HepG2 (cell line): ENCODE measurements around the gene JSRP1. TPM values are rescaled to one million over a fixed set of nuclear protein-coding genes. Genes with fewer than 3 reads are reported as not detected.
A peak's percentile ranks its signal among the peaks of the same experiment; 100 is the strongest.

Source experiments
- ATAC-seq: fragments of 200-7000 bp; cut with Tn5 transposase; 3 replicates; pipeline ENCODE4 v1.9.1; 2020; ENCODE audit warnings: mild to moderate bottlenecking, moderate library complexity
- BruUV-seq: library from RNA; stranded (reverse); fragments of 400-500 nt; replicated peaks from 2 replicates; lab custom pipeline; 2021; lab: Mats Ljungman, UMichigan
- CTCF ChIA-PET: fragments of 300-600 bp; formaldehyde crosslinking; extraction: SDS; loops from one replicate; lab custom pipeline; 2021; ENCODE audit warnings: low total read pairs, inconsistent platforms, low intra/inter-chr PET ratio; lab: Yijun Ruan, JAX
- POLR2A ChIA-PET: fragments of 350-600 bp; sonication (Branson Sonifier 250); formaldehyde crosslinking; loops from one replicate; lab custom pipeline; 2020; ENCODE audit warnings: antibody characterized with exemption, inconsistent platforms; lab: Yijun Ruan, JAX
- DNase-seq: peaks from one replicate; pipeline ENCODE4 v3.0.0-alpha.2; 2015; ENCODE audit warnings: low spot score
- FAIRE-seq: peaks from 3 replicates; lab custom pipeline; 2011; peaks lifted over from hg19 to GRCh38; lab: Jason Lieb, UNC
- H2AFZ ChIP-seq: one replicate; pipeline ENCODE4 v1.6.1; 2011; ENCODE audit warnings: low read length, inconsistent platforms
- H3K27ac ChIP-seq: fragments of 300-600 bp; 3 replicates; pipeline ENCODE4 v1.8.0; 2011; ENCODE audit warnings: mixed run types, mild to moderate bottlenecking, mixed read lengths, low read length, inconsistent platforms; ENCODE audit not compliant: insufficient read depth; ENCODE audit errors: extremely low read length
- H3K27me3 ChIP-seq, 2 experiments: fragments of 200-600 bp in 1 of 2; 2 replicates in 1 of 2; 3 replicates in 1 of 2; pipeline versions ENCODE4 v1.6.0 to v1.8.0; 2011; ENCODE audit warnings: low read length in 2 of 2, mild to moderate bottlenecking in 2 of 2, moderate library complexity in 2 of 2, inconsistent platforms in 1 of 2; ENCODE audit not compliant: insufficient read depth in 2 of 2, control insufficient read depth in 1 of 2
- H3K36me3 ChIP-seq, 2 experiments: fragments of 200-600 bp in 1 of 2; replicated peaks in 1 of 2; 2 replicates in 1 of 2; 3 replicates in 1 of 2; pipeline versions ENCODE4 v1.5.1 to v1.8.0; 2011; ENCODE audit warnings: low read length in 2 of 2, inconsistent platforms in 1 of 2; ENCODE audit not compliant: insufficient read depth in 2 of 2, control insufficient read depth in 1 of 2
- H3K4me1 ChIP-seq: 2 replicates; pipeline ENCODE4 v1.5.1; 2012; ENCODE audit warnings: low read length, inconsistent platforms; ENCODE audit not compliant: insufficient read depth
- H3K4me2 ChIP-seq: 2 replicates; pipeline ENCODE4 v1.6.0; 2011; ENCODE audit warnings: low read depth, low read length, inconsistent platforms
- H3K4me3 ChIP-seq, 3 experiments: fragments of 200-600 bp in 1 of 3; sonication (generic), shearing (Covaris generic) in 1 of 3; replicated peaks in 1 of 3; 2 replicates each; pipeline ENCODE4 v1.5.1; 2011 to 2016; ENCODE audit warnings: low read length in 3 of 3, inconsistent platforms in 2 of 3, low read depth in 2 of 3, mild to moderate bottlenecking in 2 of 3, control low read depth in 1 of 3, mixed read lengths in 1 of 3; ENCODE audit not compliant: insufficient read depth in 1 of 3
- H3K79me2 ChIP-seq: one replicate; pipeline ENCODE4 v1.6.1; 2011; ENCODE audit warnings: low read length, inconsistent platforms; ENCODE audit not compliant: insufficient read depth
- H3K9ac ChIP-seq: 2 replicates; pipeline ENCODE4 v1.6.0; 2011; ENCODE audit warnings: mild to moderate bottlenecking, low read depth, low read length, inconsistent platforms; ENCODE audit not compliant: insufficient read depth
- H3K9me3 ChIP-seq: 2 replicates; pipeline ENCODE4 v1.5.1; 2012; ENCODE audit warnings: mild to moderate bottlenecking, low read length
- H4K20me1 ChIP-seq: 2 replicates; pipeline ENCODE4 v1.6.0; 2011; ENCODE audit warnings: inconsistent platforms, mild to moderate bottlenecking, low read length, moderate library complexity; ENCODE audit not compliant: insufficient read depth
- HNF4G ChIP-seq, 2 experiments: sonication (generic) in 1 of 2; formaldehyde crosslinking in 1 of 2; IDR thresholded peaks; 2 replicates each; pipeline versions ENCODE4 v1.4.0 to v1.6.1; 2011 to 2020; ENCODE audit warnings: borderline replicate concordance in 2 of 2, low read depth in 2 of 2, mild to moderate bottlenecking in 2 of 2, low read length in 1 of 2, missing genetic modification reagents in 1 of 2, moderate library complexity in 1 of 2
- IKZF4 ChIP-seq: sonication (generic); formaldehyde crosslinking; IDR thresholded peaks from 2 replicates; pipeline ENCODE4 v1.5.1; 2020; ENCODE audit warnings: borderline replicate concordance, mild to moderate bottlenecking, low read depth, missing genetic modification reagents; ENCODE audit errors: not compliant biosample characterization
- POLR2G ChIP-seq: fragments of 200-400 bp; formaldehyde crosslinking; IDR thresholded peaks from 2 replicates; pipeline ENCODE4 v1.6.1; 2018; ENCODE audit warnings: mild to moderate bottlenecking, low read depth, low read length, moderate library complexity
- ZFP90 ChIP-seq: sonication (generic); formaldehyde crosslinking; IDR thresholded peaks from 2 replicates; pipeline ENCODE4 v1.8.0; 2022; ENCODE audit warnings: missing genetic modification reagents, mild to moderate bottlenecking, inconsistent platforms, borderline replicate concordance
- ZNF121 ChIP-seq: sonication (generic); formaldehyde crosslinking; IDR thresholded peaks from 2 replicates; pipeline ENCODE4 v1.5.0; 2020; ENCODE audit warnings: mild to moderate bottlenecking, missing genetic modification reagents
- WGBS: methylation state at CpG from one replicate; pipeline ENCODE4 v1.1.6; 2017; ENCODE audit warnings: low lambda C conversion rate; 5-methylcytosine and 5-hydroxymethylcytosine counted together
- in situ Hi-C: cut with HindIII; loops from 2 replicates; pipeline ENCODE4 v1.10.0; 2017; ENCODE audit warnings: low pct_unique_long_range_greater_than_20kb; ENCODE audit not compliant: extremely low pct_ligation_motif_present
- intact Hi-C: fragments of 100-400 bp; cut with micrococcal nuclease; formaldehyde crosslinking; loops from one replicate; pipeline ENCODE4 v1.10.0; 2022; ENCODE audit not compliant: unreplicated experiment
- polyA plus RNA-seq, 8 experiments: library from polyadenylated mRNA; depleted of rRNA in 3 of 8; stranded (reverse) in 7 of 8; unstranded in 1 of 8; fragments of >200 nt; fragmentation: Illumina TruSeq in 4 of 8; extraction: Trizol in 4 of 8; gene quantifications; 2 replicates each; pipeline versions ENCODE4 v1.2.1 to v1.2.3, GENCODE V29; 2011 to 2016; ENCODE audit warnings: low read depth in 4 of 8, missing spikeins in 1 of 8, mixed read lengths in 1 of 8; ENCODE audit not compliant: insufficient read depth in 1 of 8
- total RNA-seq, 5 experiments: library from RNA; depleted of rRNA; stranded (reverse); fragments of >200 nt; fragmentation: Illumina TruSeq; extraction: Trizol; gene quantifications; 2 replicates each; pipeline ENCODE4 v1.2.3, GENCODE V29; 2016; ENCODE audit warnings: low read depth in 1 of 5
- TF ChIP-seq, protein P1 (sequence below): sonication (generic); formaldehyde crosslinking; IDR thresholded peaks from 2 replicates; pipeline ENCODE4 v1.5.1; 2020; ENCODE audit warnings: missing genetic modification reagents, mild to moderate bottlenecking, borderline replicate concordance
- TF ChIP-seq, protein P2 (sequence below): sonication (generic); formaldehyde crosslinking; IDR thresholded peaks from 2 replicates; pipeline ENCODE4 v1.5.1; 2020; ENCODE audit warnings: mild to moderate bottlenecking, missing genetic modification reagents, moderate library complexity

JSRP1 gene
- total and polyA plus RNA-seq, 2 of the 13 experiments (the other 11 are each of a cell fraction or from before 2014, with no cell fraction given), result 0.16 to 0.38 TPM

GRCh38 chr19:2237869-2238153 lies 18.4 kb downstream of the JSRP1 start:
- ChIA-PET CTCF (no interaction called here), POLR2A (interaction anchor here (0.7 to 5.8 kb wide), 6 partner anchors 14 to 157 kb away, joined by 4 to 35 read pairs (median 4); no protein-coding TSS in a partner anchor)
- TF ChIP-seq POLR2G (0 out of 2 replicates have a peak, but pooled peaks have one; percentile 23), IKZF4 (CRISPR knock-in tag) (no peak), HNF4G (IDR thresholded peaks at IDR 0.05; ENCODE audit: borderline replicate concordance, low read depth, low read length) (no peak), HNF4G (CRISPR knock-in tag; IDR thresholded peaks at IDR 0.05; ENCODE audit: borderline replicate concordance, low read depth) (no peak)
- TF ChIP-seq, all 625 proteins: peak for 1
- Histone ChIP-seq H3K79me2 (peaks cover 66% of the 10 kb centered on the region), H2AFZ (no peak overlapping the region), H3K4me1 (peaks cover 85% of the 10 kb centered on the region), H3K36me3 (peaks cover 10 to 12% of the 10 kb centered on the region in 2 experiments; a peak in 4 of 5 replicates), H4K20me1 (peaks cover 55% of the 10 kb centered on the region), H3K4me3 (peak overlapping the region; percentile 54 to 83 (median 74); a peak in 5 of 6 replicates), H3K4me2 (peak overlapping the region; percentile 98), H3K27ac (peak overlapping the region; percentile 97), H3K9ac (peak overlapping the region; percentile 85), H3K9me3 (no peaks in the 10 kb centered on the region), H3K27me3 (no peaks in the 10 kb centered on the region)
- BruUV-seq, result no TSS peak
- no peak for ATAC-seq
- 63% methylated on average over 6 of the region's 6 CpGs for WGBS
- in situ Hi-C loops, result loop anchor here (10.0 kb wide), 1 partner anchor 77 kb away; no protein-coding TSS in a partner anchor
- FAIRE-seq, result no peak
- intact Hi-C loops, result loop anchor here (5.0 to 10.0 kb wide), 3 partner anchors 34 to 83 kb away; partner anchors contain the start of gene AP3D1
- DNase-seq, result no peak

- ATAC-seq, result no peak
- H3K4me3 ChIP-seq, result peak overlapping the region; percentile 54 to 83 (median 74)
- no peak overlapping the region for H2AFZ ChIP-seq
- in situ Hi-C loops (loop anchor here (10.0 kb wide), 1 partner anchor 78 kb away; no protein-coding TSS in a partner anchor), intact Hi-C loops (loop anchor here (5.0 to 10.0 kb wide), 3 partner anchors 35 to 82 kb away; partner anchors contain the start of gene AP3D1)
- peak overlapping the region; percentile 85 for H3K9ac ChIP-seq
- H3K4me1 ChIP-seq, result peaks cover 83% of the 10 kb centered on the region
- ChIA-PET CTCF (interaction anchor here (1.2 to 2.4 kb wide), 4 partner anchors 17 to 79 kb away, joined by 4 to 17 read pairs (median 8); no protein-coding TSS in a partner anchor), POLR2A (interaction anchor here (0.7 to 5.8 kb wide), 6 partner anchors 15 to 157 kb away, joined by 4 to 35 read pairs (median 4); no protein-coding TSS in a partner anchor)
- no peak for DNase-seq
- peaks cover 52% of the 10 kb centered on the region for H4K20me1 ChIP-seq
- H3K27ac ChIP-seq, result peak overlapping the region; percentile 97
- 30% methylated on average over 38 of the region's 43 CpGs for WGBS
- peaks cover 60% of the 10 kb centered on the region for H3K79me2 ChIP-seq
- FAIRE-seq, result no peak
- TSS peak; percentile 60 for BruUV-seq
- H3K4me2 ChIP-seq, result peak overlapping the region; percentile 98
- no peaks in the 10 kb centered on the region for H3K9me3 ChIP-seq
- H3K36me3 ChIP-seq, result peaks cover 8 to 10% of the 10 kb centered on the region in 2 experiments; a peak in 3 of 5 replicates
- no peaks in the 10 kb centered on the region for H3K27me3 ChIP-seq
- TF ChIP-seq ZFP90 (CRISPR knock-in tag) (no peak), ZNF121 (peak; percentile 97)
- TF ChIP-seq, protein P1, sequence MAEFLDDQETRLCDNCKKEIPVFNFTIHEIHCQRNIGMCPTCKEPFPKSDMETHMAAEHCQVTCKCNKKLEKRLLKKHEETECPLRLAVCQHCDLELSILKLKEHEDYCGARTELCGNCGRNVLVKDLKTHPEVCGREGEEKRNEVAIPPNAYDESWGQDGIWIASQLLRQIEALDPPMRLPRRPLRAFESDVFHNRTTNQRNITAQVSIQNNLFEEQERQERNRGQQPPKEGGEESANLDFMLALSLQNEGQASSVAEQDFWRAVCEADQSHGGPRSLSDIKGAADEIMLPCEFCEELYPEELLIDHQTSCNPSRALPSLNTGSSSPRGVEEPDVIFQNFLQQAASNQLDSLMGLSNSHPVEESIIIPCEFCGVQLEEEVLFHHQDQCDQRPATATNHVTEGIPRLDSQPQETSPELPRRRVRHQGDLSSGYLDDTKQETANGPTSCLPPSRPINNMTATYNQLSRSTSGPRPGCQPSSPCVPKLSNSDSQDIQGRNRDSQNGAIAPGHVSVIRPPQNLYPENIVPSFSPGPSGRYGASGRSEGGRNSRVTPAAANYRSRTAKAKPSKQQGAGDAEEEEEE (CRISPR knock-in tag), result 0 out of 2 replicates have a peak, but pooled peaks have one; percentile 13
- TF ChIP-seq, protein P2, sequence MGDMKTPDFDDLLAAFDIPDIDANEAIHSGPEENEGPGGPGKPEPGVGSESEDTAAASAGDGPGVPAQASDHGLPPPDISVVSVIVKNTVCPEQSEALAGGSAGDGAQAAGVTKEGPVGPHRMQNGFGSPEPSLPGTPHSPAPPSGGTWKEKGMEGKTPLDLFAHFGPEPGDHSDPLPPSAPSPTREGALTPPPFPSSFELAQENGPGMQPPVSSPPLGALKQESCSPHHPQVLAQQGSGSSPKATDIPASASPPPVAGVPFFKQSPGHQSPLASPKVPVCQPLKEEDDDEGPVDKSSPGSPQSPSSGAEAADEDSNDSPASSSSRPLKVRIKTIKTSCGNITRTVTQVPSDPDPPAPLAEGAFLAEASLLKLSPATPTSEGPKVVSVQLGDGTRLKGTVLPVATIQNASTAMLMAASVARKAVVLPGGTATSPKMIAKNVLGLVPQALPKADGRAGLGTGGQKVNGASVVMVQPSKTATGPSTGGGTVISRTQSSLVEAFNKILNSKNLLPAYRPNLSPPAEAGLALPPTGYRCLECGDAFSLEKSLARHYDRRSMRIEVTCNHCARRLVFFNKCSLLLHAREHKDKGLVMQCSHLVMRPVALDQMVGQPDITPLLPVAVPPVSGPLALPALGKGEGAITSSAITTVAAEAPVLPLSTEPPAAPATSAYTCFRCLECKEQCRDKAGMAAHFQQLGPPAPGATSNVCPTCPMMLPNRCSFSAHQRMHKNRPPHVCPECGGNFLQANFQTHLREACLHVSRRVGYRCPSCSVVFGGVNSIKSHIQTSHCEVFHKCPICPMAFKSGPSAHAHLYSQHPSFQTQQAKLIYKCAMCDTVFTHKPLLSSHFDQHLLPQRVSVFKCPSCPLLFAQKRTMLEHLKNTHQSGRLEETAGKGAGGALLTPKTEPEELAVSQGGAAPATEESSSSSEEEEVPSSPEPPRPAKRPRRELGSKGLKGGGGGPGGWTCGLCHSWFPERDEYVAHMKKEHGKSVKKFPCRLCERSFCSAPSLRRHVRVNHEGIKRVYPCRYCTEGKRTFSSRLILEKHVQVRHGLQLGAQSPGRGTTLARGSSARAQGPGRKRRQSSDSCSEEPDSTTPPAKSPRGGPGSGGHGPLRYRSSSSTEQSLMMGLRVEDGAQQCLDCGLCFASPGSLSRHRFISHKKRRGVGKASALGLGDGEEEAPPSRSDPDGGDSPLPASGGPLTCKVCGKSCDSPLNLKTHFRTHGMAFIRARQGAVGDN (CRISPR knock-in tag), result peak; percentile 36; the same call in 1 of the 2 replicates
Observed at GRCh38 chr19:2237051-2237868, 19.0 kb downstream of the JSRP1 start.
